ENCODE measurements around the gene OR10A3.

DNA sequence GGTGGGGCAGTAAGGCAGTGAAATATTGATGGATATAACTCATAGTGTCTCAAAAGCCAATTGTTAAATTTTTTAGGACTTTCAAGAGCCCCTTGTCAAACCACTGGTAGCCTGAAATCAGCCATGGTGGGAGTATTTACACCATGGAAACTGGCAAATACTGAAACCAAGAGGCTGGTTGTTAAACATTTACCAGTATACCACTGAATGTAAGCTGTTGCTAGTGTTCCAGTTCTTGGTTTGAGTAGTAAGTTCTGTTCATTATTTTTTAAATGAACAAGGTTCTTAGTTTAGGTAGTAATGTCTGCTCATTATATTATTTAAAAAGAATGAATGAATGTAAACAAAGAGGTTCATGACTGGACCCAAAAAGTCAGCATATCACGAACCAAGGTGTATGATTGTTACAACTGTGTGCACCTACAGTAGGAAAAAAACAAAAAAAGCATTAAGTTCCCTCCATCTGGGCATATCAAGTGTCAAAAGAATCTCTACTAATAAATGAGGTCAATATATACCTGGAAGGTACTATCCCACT is 41.1 kb upstream of the OR10A3 start:
- TF ChIP-seq POLR2AphosphoS5 (IDR thresholded peaks at IDR 0.05; ENCODE audit: low read depth, low read length) (no peak), SIN3A (IDR thresholded peaks at IDR 0.05; ENCODE audit: borderline replicate concordance, insufficient read depth, low read length) (no peak), TAF1 (IDR thresholded peaks at IDR 0.05; ENCODE audit: borderline replicate concordance, insufficient read depth, low read length) (no peak), FOXP2 (optimal IDR thresholded peaks at IDR 0.05; ENCODE audit: borderline replicate concordance, extremely low read depth, extremely low read length, insufficient read depth) (no peak)
- TF ChIP-seq, protein P1, sequence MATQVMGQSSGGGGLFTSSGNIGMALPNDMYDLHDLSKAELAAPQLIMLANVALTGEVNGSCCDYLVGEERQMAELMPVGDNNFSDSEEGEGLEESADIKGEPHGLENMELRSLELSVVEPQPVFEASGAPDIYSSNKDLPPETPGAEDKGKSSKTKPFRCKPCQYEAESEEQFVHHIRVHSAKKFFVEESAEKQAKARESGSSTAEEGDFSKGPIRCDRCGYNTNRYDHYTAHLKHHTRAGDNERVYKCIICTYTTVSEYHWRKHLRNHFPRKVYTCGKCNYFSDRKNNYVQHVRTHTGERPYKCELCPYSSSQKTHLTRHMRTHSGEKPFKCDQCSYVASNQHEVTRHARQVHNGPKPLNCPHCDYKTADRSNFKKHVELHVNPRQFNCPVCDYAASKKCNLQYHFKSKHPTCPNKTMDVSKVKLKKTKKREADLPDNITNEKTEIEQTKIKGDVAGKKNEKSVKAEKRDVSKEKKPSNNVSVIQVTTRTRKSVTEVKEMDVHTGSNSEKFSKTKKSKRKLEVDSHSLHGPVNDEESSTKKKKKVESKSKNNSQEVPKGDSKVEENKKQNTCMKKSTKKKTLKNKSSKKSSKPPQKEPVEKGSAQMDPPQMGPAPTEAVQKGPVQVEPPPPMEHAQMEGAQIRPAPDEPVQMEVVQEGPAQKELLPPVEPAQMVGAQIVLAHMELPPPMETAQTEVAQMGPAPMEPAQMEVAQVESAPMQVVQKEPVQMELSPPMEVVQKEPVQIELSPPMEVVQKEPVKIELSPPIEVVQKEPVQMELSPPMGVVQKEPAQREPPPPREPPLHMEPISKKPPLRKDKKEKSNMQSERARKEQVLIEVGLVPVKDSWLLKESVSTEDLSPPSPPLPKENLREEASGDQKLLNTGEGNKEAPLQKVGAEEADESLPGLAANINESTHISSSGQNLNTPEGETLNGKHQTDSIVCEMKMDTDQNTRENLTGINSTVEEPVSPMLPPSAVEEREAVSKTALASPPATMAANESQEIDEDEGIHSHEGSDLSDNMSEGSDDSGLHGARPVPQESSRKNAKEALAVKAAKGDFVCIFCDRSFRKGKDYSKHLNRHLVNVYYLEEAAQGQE (IDR thresholded peaks at IDR 0.05; ENCODE audit: insufficient read depth in 1 of 2, low read depth in 2 of 2, low read length in 2 of 2) = no peak

Data from PFSK-1 (cell line).